Fibroblast of mammary gland (primary cell): ENCODE measurements around the gene SLC13A5.

Source experiments
- DNase-seq: peaks from one replicate; pipeline ENCODE4 v3.0.0-alpha.2; 2010; ENCODE audit warnings: low read depth
- H3K4me3 ChIP-seq: 2 replicates; pipeline ENCODE4 v1.5.1; 2011; ENCODE audit warnings: low read depth, mild to moderate bottlenecking, low read length, moderate library complexity; ENCODE audit not compliant: control insufficient read depth
- TF ChIP-seq, protein P1 (sequence below): conservative IDR thresholded peaks from 2 replicates; pipeline ENCODE4 v1.5.1; 2011; ENCODE audit warnings: low read depth, low read length, inconsistent platforms; ENCODE audit not compliant: control insufficient read depth, insufficient read depth

SLC13A5 gene

DNA sequence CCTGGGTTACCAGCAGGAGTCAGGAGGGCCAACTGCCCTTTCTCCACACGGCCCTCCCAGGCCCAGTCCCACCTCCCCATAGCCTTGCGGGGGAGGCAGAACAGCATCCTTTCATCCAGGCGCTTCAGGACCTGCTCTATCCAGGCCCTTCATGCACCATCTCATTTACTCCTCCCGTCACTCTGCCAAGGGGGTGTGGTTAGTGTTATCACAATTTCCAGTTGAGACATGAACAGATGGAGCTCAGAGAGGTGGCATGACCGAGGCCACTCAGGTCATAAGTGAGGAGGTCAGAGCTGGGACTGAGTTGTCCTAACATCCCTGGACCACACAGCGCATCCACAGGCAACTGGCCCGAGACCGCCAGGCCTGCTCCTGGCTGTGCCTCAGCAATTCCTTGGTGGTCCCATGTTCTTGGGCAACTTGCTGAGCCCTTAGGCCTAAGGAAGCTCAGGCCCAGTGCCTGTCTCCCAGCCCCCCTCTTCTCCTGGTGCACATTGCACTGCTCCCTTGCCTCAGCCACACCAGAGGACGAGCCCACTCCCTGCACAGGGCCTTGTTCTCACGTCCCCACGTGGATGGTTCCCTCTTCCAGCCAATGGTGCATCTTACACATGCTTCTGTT, 37.9 kb downstream of the SLC13A5 start:
- TF ChIP-seq, protein P1, sequence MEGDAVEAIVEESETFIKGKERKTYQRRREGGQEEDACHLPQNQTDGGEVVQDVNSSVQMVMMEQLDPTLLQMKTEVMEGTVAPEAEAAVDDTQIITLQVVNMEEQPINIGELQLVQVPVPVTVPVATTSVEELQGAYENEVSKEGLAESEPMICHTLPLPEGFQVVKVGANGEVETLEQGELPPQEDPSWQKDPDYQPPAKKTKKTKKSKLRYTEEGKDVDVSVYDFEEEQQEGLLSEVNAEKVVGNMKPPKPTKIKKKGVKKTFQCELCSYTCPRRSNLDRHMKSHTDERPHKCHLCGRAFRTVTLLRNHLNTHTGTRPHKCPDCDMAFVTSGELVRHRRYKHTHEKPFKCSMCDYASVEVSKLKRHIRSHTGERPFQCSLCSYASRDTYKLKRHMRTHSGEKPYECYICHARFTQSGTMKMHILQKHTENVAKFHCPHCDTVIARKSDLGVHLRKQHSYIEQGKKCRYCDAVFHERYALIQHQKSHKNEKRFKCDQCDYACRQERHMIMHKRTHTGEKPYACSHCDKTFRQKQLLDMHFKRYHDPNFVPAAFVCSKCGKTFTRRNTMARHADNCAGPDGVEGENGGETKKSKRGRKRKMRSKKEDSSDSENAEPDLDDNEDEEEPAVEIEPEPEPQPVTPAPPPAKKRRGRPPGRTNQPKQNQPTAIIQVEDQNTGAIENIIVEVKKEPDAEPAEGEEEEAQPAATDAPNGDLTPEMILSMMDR = no peak
- no peak overlapping the region for H3K4me3 ChIP-seq
- no peak for DNase-seq

DNA sequence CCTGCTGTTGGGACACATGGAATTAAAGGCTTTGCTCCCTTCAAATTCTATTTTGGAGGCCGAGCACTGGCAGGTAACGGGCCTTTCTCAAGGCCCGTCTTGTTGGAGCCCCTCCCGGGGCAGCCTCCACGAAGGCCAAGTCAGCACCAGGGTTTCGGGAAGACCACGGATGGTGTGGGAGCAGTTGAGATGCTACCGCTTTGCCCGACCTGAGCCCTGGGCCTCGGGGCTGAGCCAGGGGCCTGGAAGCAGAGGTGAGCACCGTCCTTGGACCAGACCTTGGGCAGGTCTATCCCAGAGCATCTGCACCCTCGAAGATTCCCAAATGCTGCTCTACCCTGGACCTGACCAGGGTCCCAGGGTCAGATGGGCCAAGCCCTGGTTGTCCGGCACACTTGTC, 38.6 kb downstream of the SLC13A5 start:
- H3K4me3 ChIP-seq = no peak overlapping the region
- TF ChIP-seq, protein P1 = no peak
- DNase-seq = no peak

DNA sequence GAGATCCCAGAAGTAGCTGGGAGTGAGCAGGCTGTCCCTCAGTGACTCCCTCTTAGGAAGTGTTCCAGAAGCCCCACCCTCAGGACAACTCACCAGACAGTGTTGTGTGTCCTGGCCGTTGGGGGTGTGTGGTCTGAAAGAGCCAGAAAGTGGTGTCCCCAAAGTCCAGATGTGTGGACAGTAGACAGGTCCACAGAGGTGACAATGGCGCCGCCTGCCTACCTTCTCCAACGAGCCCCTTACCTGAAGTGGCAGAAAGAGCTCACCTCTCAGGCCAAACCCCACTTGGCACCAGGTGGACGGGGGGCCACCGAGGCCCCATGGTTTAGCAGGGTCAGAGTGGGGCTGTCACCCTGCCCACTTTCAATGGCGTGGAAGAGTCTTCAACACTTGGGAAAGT, 41.7 kb downstream of the SLC13A5 start:
- no peak for DNase-seq
- TF ChIP-seq, protein P1 = no peak
- H3K4me3 ChIP-seq = no peak overlapping the region

DNA sequence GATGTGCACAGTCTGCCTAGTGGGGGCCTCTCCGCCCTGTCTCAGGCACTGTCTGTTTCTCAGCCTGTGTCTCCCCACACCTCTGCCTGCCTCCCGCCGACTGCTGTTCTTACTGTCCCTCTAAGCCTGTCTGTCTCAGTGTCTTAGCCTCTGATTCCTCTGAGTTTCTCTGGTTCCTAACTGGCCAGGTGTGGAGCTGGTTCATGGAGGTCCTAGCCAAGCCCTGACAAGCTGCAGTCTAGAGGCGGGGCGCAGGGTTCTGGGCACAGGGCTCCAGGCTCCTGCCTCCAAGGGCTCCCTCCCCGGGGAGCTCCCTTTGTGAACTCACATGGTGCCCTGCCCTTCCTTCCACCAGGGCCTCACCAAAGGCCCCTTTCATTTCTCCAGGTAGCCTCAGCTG, 42.2 kb downstream of the SLC13A5 start:
- H3K4me3 ChIP-seq = no peak overlapping the region
- TF ChIP-seq, protein P1 = no peak

DNA sequence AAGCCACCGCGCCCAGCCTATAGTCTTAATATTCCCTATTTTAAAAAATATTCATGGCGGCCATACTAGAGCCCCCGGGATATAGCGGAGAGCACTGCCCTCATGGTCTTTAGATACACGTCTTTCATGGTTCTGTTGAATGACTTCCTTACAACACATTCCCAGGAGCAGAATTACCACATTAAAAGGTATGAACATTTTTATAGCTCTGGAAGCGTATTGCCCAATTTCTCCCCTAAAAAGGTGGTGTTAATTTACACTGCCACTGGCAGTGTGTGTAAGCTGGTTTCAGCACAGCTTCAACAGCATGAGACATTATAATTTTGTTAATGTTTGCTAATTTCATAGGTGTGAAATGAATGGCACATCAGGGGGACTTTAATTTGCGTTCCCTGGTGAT, 42.6 kb downstream of the SLC13A5 start:
- TF ChIP-seq, protein P1 = no peak
- no peak overlapping the region for H3K4me3 ChIP-seq
- no peak for DNase-seq

More for the DNA sequence above, 42.2 kb downstream of the SLC13A5 start:
- no peak for DNase-seq

DNA sequence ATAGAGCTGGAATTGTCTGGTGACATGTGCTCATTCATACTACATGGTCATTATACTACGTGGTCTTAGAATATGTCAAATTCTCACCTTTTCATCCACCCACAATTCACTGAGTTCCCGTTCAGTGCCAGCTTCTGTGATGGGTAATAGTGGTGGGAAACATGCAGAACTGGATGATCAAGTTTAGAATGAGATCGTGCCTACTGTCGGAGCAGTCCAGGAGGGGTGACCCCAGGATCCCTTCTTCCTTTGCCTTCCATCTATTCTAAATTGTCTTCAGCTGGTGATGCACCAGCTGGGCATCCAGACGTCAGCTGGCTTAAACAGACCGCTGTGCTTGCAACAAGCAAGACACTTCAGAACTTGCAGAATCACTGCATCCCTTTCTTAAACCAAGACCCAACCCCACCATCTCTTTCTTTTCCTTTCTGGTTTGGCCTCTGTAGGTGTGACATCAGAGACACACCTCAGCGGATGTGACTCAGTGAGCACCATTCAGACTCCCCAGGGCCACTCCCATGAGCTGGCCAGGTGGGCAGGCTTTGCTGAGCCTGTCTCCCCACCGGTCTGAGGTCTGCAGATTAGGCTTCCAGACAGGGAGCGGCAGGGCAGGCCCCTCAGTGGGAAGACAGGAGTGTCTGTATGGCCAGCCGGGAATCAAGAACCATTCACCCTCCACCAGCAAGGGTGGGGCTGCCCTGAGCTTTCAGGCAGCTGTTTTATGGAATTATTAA, 43.5 kb downstream of the SLC13A5 start:
- no peak overlapping the region for H3K4me3 ChIP-seq
- TF ChIP-seq, protein P1 = no peak
- DNase-seq = no peak
